Inferior parietal cortex (tissue), 1 donor: ENCODE results near the gene LAMC1.
A peak's percentile ranks its signal among the peaks of the same experiment; 100 is the strongest.
"Not testable (repeated sequence)": the region's sequence is repeated elsewhere in the genome, so short reads cannot be mapped to it uniquely, and the experiment has no call there.

ENCODE experiments used
- DNase-seq: peaks from one replicate; pipeline ENCODE4 v3.0.0-alpha.2; 2016; ENCODE audit errors: extremely low spot score

LAMC1 gene

GRCh38 chr1:183150032-183150431 lies 126.8 kb downstream of the LAMC1 start:
- not testable (repeated sequence) for DNase-seq

- no peak for DNase-seq
These were observed 127.2 kb downstream of the LAMC1 start for GRCh38 chr1:183150445-183150844.

- DNase-seq = no peak
These were observed 129.0 kb downstream of the LAMC1 start for GRCh38 chr1:183152180-183152579.

GRCh38 chr1:183155939-183156338 lies 132.7 kb downstream of the LAMC1 start:
- no peak for DNase-seq

DNA sequence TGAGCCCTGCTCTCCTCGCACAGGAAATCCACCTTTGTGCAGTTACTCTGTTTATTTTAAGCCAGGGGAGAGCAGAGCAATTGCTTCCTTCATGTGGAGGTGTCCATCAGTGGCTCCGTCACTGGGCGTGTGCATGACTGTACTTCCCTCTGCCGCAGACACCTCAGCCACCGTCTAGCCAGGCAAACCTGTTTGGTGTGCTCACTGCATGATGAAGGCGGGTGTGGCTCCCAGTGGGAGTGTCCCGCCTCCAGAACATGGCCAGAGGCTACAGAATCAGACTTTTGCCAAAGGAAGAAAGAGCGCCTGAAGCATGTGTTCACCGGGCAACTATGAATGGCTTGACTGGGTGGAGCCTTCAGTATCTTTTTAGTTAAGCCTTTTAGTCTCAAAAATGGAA lies 136.7 kb downstream of the LAMC1 start:
- no peak for DNase-seq

- DNase-seq = no peak
These were observed 138.2 kb downstream of the LAMC1 start for GRCh38 chr1:183161391-183161790.

- no peak for DNase-seq
These were observed 140.1 kb downstream of the LAMC1 start for GRCh38 chr1:183163316-183163715.

- no peak for DNase-seq
These were observed 141.1 kb downstream of the LAMC1 start for GRCh38 chr1:183164340-183164739.

DNA sequence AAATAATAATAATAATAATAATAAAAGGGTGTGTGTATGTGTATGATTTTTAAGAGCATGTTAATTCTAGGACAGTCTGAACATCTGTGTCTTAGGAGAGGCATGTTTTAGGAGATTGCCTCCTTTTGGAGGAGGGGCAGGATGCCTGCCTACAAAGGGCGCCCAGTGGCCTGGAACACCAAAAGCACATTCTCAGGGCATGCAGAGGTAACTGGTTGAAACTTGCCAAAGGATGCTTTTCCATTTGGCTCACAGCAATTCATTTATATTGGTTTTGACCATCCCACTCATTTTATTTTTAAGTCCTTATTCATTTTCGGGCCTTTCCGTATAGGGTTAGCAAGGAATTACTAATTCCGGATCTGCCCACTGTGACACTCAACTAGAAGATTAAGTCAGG lies 141.7 kb downstream of the LAMC1 start:
- no peak for DNase-seq

DNA sequence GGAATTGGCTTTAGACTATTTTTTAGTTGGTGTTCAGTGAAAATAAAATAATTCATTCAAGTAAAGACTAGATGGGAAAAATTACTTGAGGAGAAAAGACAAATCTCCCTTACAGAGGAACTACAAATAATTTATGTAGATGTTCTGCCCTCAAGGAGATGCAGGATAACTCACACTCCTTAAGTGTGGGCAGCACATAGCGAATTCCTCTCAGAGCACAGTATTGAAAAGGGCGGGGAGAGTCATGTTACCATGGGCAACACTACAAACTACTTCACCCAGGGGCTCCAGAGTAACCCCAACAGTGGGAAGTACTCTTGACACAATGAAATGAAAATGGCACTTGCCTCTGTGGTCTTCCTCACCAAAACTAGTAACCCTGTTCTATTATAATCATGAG lies 142.2 kb downstream of the LAMC1 start:
- no peak for DNase-seq

DNA sequence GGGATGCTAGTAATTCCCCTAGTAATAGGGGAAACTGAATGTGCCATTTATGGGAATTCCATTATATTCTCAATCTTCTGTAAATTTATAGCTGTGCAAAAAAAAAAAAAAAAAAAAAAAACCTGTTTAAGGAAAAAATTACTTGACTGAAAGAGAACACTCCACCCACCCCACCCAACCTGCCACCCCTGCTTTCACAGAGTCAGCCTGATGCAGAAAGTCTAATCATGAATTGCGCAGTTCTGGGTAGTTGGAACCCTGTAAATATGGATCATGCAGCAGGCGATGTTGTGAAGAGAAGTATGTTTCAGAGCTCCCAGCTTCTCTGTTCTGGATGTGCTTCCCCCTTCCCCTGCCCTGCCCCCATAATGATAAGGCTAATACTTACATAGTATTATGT lies 143.2 kb downstream of the LAMC1 start:
- no peak for DNase-seq

- DNase-seq = no peak
These were observed 144.5 kb downstream of the LAMC1 start for GRCh38 chr1:183167676-183168075.

DNA sequence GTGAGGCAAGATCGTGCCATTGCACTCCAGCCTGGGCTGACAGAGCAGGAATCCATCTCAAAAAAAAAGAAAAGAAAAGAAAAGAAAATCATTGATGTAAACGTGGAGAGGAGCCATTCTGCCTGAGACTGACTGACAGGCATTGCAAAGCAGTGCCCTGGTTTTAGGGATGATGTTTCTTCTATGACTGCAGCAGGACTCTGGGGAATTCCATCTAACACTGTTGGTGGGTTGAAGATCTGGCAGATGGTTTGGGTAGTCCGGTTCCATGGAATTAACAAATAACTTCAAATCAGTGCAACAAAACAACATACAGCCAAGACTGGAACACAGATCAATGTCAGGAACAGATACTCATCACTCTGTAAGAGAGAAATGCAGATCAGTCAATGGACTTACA lies 145.1 kb downstream of the LAMC1 start:
- no peak for DNase-seq

GRCh38 chr1:183173828-183174227 lies 150.6 kb downstream of the LAMC1 start:
- DNase-seq = no peak

DNA sequence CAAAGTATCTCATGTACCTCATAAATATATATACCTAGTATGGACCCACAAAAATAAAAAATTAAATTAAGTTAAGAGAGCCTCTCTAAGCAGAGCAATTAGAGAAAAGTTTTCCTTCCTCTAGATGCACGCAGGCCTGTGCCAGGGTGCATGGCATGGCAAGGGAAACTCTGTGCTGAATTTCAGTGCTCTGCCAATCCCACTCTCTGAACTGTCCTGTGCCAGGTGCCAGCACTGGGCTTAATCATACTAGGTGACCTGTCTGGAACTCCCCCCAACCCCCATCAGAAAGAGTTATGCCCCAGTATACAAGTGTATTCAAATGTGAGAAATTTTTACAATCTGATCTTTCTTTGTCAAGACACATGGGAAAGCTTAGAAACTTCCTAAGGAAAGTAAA lies 152.4 kb downstream of the LAMC1 start:
- DNase-seq = no peak

GRCh38 chr1:183178545-183178944 lies 155.3 kb downstream of the LAMC1 start:
- DNase-seq = no peak

DNA sequence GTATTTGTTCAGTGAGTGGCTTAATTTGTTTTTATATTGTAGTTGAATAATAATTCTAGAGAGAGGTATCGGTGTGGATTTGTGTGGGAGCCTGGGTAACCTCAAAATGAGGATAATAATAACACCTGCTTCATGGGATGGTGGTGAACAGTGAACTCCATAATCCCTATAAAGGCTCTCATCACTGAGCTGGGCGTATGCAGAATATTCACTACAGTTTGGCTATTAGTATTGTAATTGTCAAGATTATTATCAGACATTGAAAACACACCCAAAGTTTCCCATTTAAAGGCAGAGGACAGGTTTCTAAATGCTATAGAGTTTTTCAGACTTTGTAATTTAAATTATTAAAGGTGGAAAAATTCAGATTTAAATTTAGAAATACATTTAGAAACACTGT lies 155.8 kb downstream of the LAMC1 start:
- no peak for DNase-seq

DNA sequence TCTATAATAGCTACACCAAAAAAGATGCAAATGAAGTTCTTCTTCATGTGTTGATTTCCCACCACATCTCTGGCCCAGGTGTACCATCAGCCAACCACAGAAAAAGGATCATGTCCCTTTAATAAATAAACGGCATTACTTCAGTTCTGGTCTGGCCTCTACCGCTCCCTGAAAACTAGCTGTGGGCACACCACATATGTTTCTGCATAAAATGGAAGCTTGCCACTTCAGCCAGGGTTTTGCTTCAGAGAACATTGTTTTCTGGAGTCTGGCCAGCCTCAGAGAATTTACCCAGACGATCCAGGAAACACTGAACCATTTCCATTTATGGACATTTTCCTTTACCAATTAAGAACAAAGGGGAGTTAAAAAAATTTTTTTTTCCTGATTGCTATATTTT lies 157.0 kb downstream of the LAMC1 start:
- DNase-seq = peak; percentile 36

- DNase-seq = no peak
These were observed 157.4 kb downstream of the LAMC1 start for GRCh38 chr1:183180634-183181056.

- DNase-seq = no peak
These were observed 162.8 kb downstream of the LAMC1 start, which contains the start of gene LAMC2 for GRCh38 chr1:183185941-183186490. LAMC2 (plus strand) TSS chr1:183186264; CDS start chr1:183186353, 89 bp downstream.

GRCh38 chr1:183186841-183187240 lies 163.6 kb downstream of the LAMC1 start:
- DNase-seq = no peak

DNA sequence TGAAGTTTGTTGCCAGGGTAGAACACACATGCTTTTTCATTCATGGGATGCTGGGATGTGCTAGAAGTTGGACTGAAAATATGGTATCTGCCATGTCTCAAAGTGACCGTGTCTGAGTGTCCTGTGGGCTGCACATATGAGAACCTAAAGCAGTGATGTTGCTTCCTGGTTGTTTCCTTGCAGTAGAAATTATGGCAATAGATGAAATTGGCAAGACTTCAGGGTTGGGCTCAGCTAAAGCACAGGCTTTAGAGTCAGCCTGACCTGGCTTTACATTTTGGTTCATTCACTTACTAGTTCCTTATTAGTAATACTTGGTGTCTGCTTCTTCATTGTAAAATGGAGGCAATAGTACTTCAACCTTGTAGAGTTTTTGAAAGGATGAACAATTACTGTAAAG lies 165.0 kb downstream of the LAMC1 start:
- no peak for DNase-seq

- DNase-seq = no peak
These were observed 168.6 kb downstream of the LAMC1 start for GRCh38 chr1:183191833-183192232.

- DNase-seq = no peak
These were observed 170.8 kb downstream of the LAMC1 start for GRCh38 chr1:183193963-183194525.
